Mesodermal cell (in vitro differentiated cells): ENCODE data around the gene KIFAP3. TPM values are rescaled to one million over a fixed set of nuclear protein-coding genes. Genes with fewer than 3 reads are reported as not detected.
"Not testable (repeated sequence)": the region's sequence is repeated elsewhere in the genome, so short reads cannot be mapped to it uniquely, and the experiment has no call there.

ENCODE experiments used
- H3K27ac ChIP-seq: 2 replicates; pipeline ENCODE4 v1.7.0; 2013; ENCODE audit warnings: mild to moderate bottlenecking, low read depth, low read length, moderate library complexity; ENCODE audit not compliant: severe bottlenecking
- H3K36me3 ChIP-seq: 2 replicates; pipeline ENCODE4 v1.7.1; 2013; ENCODE audit warnings: mild to moderate bottlenecking, low read length, moderate library complexity; ENCODE audit not compliant: control insufficient read depth, insufficient read depth
- H3K4me1 ChIP-seq: one replicate; pipeline ENCODE4 v1.7.1; 2013; ENCODE audit warnings: mild to moderate bottlenecking, low read length; ENCODE audit not compliant: insufficient read depth, control insufficient read depth, poor library complexity, severe bottlenecking
- H3K4me3 ChIP-seq: 2 replicates; pipeline ENCODE4 v1.7.0; 2013; ENCODE audit warnings: low read length, control low read depth, mild to moderate bottlenecking; ENCODE audit not compliant: insufficient read depth, poor library complexity, severe bottlenecking; ENCODE audit errors: extremely low read depth
- H3K9me3 ChIP-seq: 2 replicates; pipeline ENCODE4 v1.7.1; 2013; ENCODE audit warnings: mild to moderate bottlenecking, low read length, moderate library complexity; ENCODE audit not compliant: control insufficient read depth
- WGBS, 2 experiments: methylation state at CpG; one replicate each; pipeline ENCODE4 v1.1.5; 2013; ENCODE audit warnings: missing lambda C conversion rate in 2 of 2; ENCODE audit not compliant: insufficient coverage in 2 of 2; 5-methylcytosine and 5-hydroxymethylcytosine counted together
- polyA plus RNA-seq, 2 experiments: library from polyadenylated mRNA; stranded (reverse); fragments of 50-300 nt; gene quantifications; one replicate each; pipeline ENCODE4 v1.2.3, GENCODE V29; 2013

Gene KIFAP3
- 62.6 TPM for polyA plus RNA-seq (2013, experiment 1 of 2)
- polyA plus RNA-seq (2013, experiment 2 of 2), result 71.3 TPM

- Histone ChIP-seq H3K27ac (peak within 1 kb of the TSS; percentile 76), H3K4me3 (peak within 1 kb of the TSS; percentile 71), H3K4me1 (peaks cover 5% of the 10 kb centered on the region), H3K9me3 (peaks cover 12% of the 10 kb centered on the region), H3K36me3 (peaks cover 3% of the 10 kb centered on the region)
- WGBS, 2 experiments, result 1 to 2% methylated on average over 20 to 25 of the region's 39 CpGs
Observed at GRCh38 chr1:170074250-170075157, at the start of gene KIFAP3. TSS of gene KIFAP3 (minus strand) at chr1:170074695. CDS start at chr1:170074467, 228 bp downstream.

DNA sequence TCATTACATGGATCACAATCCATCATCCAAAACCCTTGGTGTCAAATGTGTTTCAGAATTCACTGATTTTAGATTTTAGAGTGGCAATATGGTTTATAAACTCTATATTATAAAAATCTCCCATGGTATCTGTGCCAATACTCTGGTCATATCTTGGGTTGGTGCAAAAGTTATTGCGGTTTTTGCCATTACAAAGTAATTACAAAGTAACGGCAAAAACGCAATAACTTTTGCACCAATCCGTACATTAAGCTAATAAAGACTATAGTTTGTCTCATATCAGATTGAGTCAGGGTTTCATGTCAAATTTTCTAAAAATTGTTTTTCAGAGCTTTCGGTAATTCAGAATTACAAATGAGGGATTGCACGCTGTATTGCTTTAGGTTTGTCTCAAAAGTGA, 47.9 kb upstream of the KIFAP3 start:
- Histone ChIP-seq H3K36me3 (no peaks in the 10 kb centered on the region), H3K27ac (no peak overlapping the region), H3K4me3 (no peak overlapping the region), H3K4me1 (peaks cover 11% of the 10 kb centered on the region), H3K9me3 (no peaks in the 10 kb centered on the region)
- 85 to 100% methylated on average over 2 of the region's 6 CpGs for WGBS, 2 experiments

- no peak overlapping the region for H3K4me3 ChIP-seq
- H3K4me1 ChIP-seq, result no peaks in the 10 kb centered on the region
- WGBS, 2 experiments, result 88% methylated on average over 1 of the region's 2 CpGs; no CpG with 5 or more reads in 1 of the 2 experiments
- H3K27ac ChIP-seq, result no peak overlapping the region
- no peaks in the 10 kb centered on the region for H3K9me3 ChIP-seq
- no peaks in the 10 kb centered on the region for H3K36me3 ChIP-seq
Observed at GRCh38 chr1:170114906-170115305, 40.4 kb upstream of the KIFAP3 start.

GRCh38 chr1:170113140-170113539, 38.6 kb upstream of the KIFAP3 start:
- H3K9me3 ChIP-seq, H3K4me3 ChIP-seq, H3K27ac ChIP-seq, H3K4me1 ChIP-seq, H3K36me3 ChIP-seq: not testable (repeated sequence)
- 80 to 100% methylated on average over 1 to 5 of the region's 8 CpGs for WGBS, 2 experiments

DNA sequence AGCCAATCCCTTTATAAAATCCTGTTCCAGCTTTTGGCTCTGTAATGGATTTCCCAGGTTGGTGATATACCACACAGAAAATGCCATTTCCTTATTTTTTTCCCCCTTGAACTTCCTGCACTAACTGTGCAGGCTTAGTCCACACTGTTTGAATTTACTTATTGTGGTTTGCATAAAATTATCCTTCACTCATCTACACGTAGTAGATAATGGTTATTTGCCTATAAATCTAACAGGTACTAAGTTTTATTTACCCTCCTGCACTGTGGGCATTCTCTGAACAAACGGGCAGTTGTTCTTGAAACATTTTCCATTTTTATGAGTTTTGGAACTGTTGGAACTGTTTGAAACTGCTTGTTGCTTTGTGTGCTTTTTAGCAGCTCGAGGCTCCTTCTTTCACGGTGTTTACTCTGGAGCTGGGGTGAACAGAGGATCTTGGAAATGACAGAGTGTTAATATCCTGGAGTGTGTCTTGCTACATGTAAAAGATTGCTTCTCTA, 23.0 kb upstream of the KIFAP3 start:
- H3K4me3 ChIP-seq, result no peak overlapping the region
- H3K27ac ChIP-seq, result peak overlapping the region; percentile 61
- H3K9me3 ChIP-seq, result no peaks in the 10 kb centered on the region
- 100% methylated on average over 1 of the region's 4 CpGs for WGBS, 2 experiments
- no peaks in the 10 kb centered on the region for H3K36me3 ChIP-seq
- H3K4me1 ChIP-seq, result peaks cover 7% of the 10 kb centered on the region

GRCh38 chr1:170096806-170097340, 22.4 kb upstream of the KIFAP3 start:
- Histone ChIP-seq H3K4me3 (no peak overlapping the region), H3K27ac (no peak overlapping the region), H3K36me3 (no peaks in the 10 kb centered on the region), H3K9me3 (no peaks in the 10 kb centered on the region), H3K4me1 (peaks cover 7% of the 10 kb centered on the region)
- WGBS, 2 experiments, result 75 to 85% methylated on average over 2 to 4 of the region's 4 CpGs

DNA sequence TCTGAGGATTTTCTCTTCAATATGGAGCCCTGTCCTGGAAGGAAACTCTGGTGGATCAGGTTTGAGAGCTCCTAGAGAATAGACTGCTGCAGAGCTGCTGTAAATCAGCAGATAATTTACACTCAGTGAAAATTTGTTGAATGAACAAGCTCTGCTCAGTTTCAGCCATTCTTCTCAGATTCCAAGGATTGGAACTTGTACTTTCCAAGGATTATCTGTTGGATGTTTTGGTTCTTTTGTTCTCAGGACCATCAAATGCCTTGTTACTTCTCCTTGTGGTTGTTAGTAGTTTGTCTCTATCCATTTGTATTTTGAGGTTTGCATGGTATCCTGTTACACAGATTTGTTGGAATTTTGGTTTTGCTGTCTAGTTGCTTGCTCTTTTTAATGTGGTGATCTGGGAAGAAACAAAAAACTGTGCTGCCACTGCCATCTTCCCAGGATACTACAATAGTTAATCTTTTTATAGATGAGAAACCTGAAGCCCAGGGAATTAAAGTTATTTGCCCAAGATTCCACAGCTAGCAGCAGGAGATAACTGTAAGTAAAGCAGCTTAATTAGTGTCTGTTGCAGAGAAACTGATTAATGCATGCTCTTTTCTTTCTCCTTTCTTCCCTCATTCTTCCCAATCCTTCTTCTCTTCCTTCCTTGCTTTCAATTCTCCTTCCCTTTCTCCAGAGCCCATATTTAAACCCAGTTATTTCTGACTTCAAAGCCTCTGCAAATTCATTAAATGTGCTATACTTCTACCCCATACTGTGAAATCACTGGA, 21.7 kb upstream of the KIFAP3 start:
- no peaks in the 10 kb centered on the region for H3K36me3 ChIP-seq
- peaks cover 7% of the 10 kb centered on the region for H3K4me1 ChIP-seq
- H3K9me3 ChIP-seq, result no peaks in the 10 kb centered on the region
- H3K27ac ChIP-seq, result peak overlapping the region; percentile 29
- H3K4me3 ChIP-seq, result no peak overlapping the region

DNA sequence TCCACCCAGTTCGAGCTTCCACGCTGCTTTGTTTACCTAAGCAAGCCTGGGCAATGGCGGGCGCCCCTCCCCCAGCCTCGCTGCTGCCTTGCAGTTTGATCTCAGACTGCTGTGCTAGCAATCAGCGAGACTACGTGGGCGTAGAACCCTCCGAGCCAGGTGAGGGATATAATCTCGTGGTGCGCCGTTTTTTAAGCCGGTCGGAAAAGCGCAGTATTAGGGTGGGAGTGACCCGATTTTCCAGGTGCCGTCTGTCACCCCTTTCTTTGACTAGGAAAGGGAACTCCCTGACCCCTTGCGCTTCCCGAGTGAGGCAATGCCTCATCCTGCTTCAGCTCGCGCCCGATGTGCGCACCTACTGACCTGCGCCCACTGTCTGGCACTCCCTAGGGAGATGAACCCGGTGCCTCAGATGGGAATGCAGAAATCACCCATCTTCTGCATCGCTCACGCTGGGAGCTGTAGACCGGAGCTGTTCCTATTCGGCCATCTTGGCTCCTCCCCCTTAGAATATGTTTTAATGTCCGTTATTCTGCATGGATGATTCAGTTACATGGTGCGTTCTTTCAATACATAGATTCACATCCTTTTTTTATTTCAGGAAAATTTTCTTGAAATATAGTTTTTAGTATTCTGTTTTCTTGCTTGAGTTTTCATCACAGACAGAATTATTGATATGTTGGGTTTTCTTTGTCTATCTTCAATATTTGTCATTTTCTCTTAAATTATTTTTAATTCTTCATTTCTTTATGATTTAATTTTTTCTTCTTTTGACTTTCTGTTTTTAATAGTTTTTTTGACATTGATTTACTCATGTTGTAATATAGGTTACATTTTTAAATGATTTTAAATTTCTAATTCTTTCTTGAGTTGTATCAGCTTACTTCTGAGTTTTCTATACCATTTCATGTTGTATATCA, 20.5 kb upstream of the KIFAP3 start:
- WGBS, 2 experiments, result 78 to 83% methylated on average over 12 to 20 of the region's 31 CpGs

DNA sequence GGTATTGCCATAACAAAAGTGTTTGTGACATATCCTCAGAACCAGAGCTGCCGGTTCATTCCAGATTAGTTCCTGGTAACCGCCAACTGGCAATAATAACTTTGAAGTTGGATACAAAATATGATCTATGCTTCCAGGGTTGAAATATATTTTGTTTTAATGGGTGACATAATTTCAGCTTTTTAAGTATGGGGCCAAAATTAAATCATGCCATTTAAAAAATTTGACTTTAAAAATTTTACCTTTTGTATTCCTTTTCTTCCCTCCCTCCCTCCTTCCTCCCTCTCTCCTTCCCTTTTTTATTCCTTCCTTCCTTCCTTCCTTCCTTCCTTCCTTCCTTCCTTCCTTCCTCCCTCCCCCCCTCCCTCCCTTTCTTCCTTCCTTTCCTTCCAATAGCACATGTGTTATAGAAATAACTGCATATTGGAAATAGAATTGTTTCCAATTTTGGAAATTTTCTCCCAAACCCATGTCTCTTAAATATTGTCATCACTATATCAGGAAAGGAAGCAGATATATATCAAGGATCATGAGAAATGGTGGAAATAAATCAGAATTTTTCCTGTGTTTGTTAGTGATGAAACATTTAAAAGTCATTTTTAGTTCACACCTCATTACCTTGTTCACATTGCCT, 12.0 kb upstream of the KIFAP3 start:
- no peaks in the 10 kb centered on the region for H3K9me3 ChIP-seq
- no peak overlapping the region for H3K4me3 ChIP-seq
- no peaks in the 10 kb centered on the region for H3K4me1 ChIP-seq
- no peak overlapping the region for H3K27ac ChIP-seq
- H3K36me3 ChIP-seq, result no peaks in the 10 kb centered on the region
- 100% methylated on average over 1 to 2 of the region's 2 CpGs for WGBS, 2 experiments

More for the DNA sequence above, 20.5 kb upstream of the KIFAP3 start:
- H3K4me3 ChIP-seq, H3K27ac ChIP-seq, H3K9me3 ChIP-seq, H3K36me3 ChIP-seq, H3K4me1 ChIP-seq: not testable (repeated sequence)
